OCI-LY7 (cell line): ENCODE measurements around the gene SLIT3.

Experiments used
- CTCF ChIP-seq: fragments of 200-600 bp; sonication (generic); conservative IDR thresholded peaks from 2 replicates; pipeline ENCODE4 v1.5.1; 2014; ENCODE audit warnings: mild to moderate bottlenecking, antibody characterized with exemption, low read length, moderate library complexity, mixed read lengths
- EZH2phosphoT487 ChIP-seq: fragments of 200-600 bp; sonication (generic); IDR thresholded peaks from 2 replicates; pipeline ENCODE4 v1.6.1; 2018; ENCODE audit warnings: low read depth, borderline replicate concordance, mild to moderate bottlenecking, mixed run types, antibody characterized with exemption, low read length, moderate library complexity, mixed read lengths

GRCh38 chr5:169044962-169045361 lies 256.0 kb downstream of the SLIT3 start:
- no peak for TF ChIP-seq CTCF
- TF ChIP-seq EZH2phosphoT487 = no peak
